CD1c-positive myeloid dendritic cell (primary cell): Measurements from ENCODE around the gene VAV2.

Experiments used
- DNase-seq: peaks from one replicate; pipeline ENCODE4 v3.0.0-alpha.2; 2016; ENCODE audit errors: extremely low spot score

Gene VAV2

GRCh38 chr9:133951265-133951664 lies 40.9 kb downstream of the VAV2 start:
- no peak for DNase-seq

GRCh38 chr9:133950629-133951111 lies 41.5 kb downstream of the VAV2 start:
- DNase-seq, result no peak

DNA sequence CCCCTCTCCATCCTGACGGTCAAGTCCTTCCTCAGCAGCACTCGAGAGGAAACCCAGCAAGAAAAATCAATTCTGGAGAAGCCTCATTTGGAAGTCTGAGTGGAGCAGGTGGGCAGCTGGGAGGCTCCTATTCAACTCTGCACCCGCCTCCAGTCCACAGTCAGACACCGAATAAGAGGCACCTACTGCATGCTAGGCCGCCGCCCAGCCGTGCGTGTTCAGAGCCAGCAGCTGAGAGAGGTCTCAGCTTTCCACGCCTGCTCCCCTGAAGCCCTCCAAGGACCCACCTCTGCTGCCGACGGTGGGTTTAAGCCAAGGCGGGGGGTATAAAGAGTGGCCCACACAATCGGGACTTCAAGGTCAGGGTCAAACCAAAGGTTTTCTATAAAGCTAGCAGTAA lies 41.9 kb downstream of the VAV2 start:
- no peak for DNase-seq

DNA sequence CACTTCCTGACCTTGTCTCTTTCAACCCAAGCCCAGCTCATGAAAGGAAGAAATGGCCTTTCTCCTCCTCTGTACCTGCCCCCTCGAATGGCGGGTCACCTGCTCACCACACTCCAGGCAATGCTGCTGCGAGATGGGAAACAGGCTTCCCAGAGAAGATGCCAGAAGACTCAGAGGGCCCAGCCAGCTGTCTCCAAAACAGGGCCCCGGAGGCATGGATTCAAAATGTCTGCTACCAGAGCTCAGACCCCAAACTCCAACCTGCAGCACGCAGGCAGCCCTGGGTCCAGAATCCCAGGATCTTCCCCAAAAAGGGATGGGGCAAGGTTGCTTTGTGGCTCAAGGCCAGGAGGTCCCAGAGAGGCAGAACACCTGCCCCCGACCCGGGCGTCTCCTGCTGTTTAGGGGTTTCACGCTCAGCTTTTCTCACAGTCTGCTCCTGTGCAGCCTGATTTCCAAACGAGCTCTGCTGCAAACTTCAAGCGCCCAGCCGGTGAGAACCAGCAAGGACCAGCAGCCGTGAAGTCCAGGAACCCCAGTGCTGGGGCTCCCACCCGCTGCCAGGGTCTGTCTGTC lies 42.5 kb downstream of the VAV2 start:
- DNase-seq, result no peak

DNA sequence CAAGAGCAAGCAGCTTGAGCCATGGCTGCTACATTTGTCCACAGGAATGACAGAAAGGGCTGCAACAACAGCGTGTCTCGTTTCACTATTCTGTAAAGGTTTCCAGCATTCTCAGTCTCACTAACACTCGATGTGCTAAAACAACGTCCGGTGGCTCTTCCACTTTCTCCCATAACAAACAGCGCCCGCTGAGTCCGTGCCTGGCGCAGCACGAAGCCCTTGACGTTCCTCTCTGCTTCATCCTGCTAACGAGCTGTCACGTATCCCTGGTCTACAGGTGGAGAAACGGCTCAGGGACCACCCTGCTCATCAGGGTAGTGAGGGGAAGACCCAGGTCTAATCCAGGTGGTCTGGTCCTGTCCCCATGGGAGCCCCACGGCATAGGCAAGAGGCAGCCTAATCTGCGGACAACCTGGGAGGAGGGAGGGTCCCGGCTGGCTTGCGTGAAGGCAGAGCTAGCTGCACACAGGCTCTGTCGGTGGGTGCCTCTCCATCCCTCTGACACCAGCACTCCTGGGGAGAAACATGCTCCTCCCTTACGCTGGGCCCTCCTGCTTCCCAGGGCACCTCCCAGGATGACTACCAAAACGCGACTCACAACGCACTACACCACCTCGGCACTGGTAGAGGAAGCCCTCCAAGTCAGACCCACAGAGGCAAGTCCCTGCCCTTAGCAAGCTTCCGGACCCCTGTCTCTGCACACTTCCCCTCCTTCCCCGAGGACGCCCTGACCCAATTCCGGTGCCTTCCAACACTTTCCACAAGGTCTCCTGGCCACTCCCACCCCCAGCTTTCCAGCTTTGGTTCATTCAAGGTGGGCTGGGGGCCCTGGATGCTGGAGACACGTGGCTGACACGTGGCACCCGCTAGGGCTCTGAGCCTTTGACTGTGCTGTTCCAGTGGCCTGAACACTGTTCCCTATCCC lies 43.3 kb downstream of the VAV2 start:
- DNase-seq, result no peak

DNA sequence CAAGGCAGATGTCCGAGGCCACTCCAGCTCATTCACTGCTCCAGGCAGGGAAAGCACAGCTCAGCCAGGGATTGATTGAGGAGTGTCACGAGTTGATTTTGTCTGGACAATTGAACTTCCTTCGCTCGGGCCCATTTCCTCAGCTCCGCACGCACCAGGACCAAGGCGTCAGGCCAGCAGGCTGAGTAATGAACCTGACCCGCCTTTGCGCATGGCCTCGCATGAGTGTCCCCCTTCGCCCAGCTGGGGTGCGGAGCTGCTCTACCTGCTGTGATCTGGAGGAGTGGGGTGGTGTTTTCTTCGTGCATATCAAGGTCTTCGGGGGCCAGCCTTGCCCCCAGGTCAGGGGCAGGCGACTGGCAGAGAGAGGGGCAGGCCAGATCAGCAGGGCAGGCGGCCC lies 44.0 kb downstream of the VAV2 start:
- no peak for DNase-seq

DNA sequence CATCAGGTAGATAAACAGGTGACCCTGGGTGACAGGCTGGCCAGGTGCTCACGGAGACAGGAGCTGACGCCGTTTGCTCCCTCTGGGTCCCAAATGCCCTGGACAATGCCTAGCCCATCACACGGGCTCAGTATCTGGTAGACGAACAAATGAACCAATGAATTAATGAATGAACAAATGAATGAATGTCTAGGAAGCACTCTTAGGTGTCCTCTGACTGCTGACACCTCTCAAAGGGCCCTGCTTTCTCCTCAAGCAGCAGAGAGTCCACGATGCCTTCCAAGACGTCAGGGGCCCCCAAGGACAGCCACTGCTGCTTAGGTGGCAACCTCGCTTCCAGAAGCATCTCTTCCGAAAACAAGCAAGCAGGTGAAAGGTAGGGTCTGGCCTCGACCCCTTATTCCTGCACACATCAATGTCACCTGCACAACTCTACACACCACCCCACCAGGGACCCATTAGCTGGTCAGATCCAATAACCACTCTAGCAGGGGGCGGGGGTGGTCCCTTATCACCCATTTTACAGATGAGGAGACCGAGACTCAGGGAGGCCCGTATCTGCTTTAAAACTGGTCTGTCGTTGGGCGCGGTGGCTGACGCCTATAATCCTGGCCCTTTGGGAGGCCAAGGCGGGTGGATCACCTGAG lies 45.2 kb downstream of the VAV2 start:
- no peak for DNase-seq

DNA sequence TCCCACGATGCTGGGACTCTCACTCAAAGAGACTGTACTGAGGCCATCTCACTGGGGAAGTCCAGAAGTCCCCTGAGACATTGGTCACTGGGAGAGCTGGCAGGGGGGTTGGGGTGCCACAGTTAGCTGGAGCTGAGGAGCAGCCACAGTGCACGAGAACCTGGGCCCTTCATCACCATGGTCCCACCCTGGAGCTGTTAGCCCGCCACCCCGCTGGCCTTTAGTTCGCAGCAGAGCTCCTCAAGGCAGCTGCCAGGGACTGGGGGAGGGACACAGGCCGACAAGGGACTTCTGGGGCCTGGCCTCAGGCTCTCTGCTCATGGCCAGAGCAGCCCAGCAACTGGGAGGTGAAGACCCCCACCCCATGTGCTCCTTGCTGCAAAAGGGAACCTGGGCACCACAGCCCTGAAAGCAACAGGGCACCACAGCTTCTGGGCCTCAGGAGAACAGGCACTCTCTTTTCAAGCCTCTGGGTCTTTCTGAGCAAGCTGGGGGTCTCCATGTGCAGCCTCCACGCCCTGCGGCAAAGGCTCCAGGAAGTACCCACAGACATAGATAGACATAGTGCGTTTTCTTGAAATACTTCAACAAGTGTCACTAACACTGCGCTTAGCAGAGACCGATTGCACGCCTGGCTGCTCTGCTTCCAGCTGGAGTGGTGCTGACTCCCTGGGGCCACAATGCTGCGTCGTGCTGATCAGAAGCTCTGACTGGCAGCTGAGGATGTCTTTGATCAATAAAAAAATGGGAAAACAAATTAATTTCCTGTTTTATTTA lies 46.0 kb downstream of the VAV2 start:
- no peak for DNase-seq

DNA sequence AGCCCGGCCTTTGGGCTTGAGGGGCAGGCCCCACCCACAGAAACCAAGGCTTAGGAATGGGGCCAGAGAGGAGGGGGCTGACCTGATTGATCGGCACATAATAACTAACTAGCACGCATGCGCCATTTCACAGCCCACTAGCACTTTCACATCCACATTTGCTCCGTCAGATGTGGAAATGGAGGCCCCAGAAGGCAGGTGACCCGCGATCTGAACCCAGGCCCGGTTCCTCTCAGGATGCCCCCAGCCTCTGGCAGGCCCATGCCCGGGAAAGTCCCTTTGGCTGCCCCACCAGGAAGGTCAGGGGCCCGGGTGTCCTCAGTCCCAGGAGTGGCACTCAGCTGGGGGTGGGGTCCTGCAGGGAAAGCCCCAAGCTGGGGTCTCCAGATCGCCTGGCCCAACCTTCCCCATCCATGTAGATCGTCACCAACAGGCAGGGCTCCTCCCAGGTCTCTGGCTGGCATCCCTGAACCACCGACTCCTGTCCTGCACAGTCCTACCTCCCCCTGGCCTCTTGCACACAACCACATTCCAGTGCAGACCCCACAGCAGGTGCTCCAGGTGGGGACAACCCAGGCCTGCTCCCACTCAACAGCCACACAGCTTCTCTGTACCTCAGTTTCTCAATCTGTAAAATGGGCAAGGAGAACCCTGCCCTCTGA lies 46.7 kb downstream of the VAV2 start:
- DNase-seq, result peak; percentile 84

- DNase-seq, result peak; percentile 37
Observed at GRCh38 chr9:133944746-133945135, 47.4 kb downstream of the VAV2 start.

GRCh38 chr9:133943781-133944745 lies 48.1 kb downstream of the VAV2 start:
- no peak for DNase-seq

DNA sequence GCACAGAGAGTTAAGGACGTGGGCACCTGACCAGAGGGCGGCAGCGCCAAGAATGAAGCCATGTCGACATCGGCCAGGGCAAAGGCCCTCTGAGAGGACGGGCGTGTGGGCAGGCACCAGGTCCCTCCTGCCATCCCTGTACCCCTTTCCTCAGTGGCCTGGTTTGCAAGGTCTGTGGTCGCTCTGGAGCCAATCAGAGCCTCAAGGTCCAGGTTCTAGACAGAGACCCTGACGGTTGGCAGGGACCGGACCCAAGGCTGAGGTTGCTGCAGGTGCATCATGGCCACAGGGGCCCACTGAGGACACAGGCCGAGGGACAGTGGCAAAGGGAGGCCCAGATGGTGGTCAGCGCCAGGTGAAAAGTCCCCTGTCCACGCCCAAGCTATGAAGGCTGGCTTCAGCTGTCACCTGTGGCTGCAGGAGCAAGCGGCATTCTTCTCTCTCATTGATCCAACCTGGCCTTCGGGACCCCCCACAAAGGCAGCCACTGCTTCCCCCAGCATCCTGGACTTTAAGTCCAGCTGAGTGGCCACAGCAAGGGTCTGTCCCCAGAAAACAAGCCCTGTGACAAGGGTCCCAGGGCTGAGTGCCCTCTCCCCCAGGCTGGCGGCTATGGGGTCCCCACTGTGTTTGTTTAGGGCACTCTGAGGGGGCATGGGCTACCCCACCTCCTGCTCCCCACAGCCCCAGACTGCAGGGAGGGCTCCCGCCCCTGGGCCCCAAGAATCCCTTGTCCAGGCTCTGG lies 48.9 kb downstream of the VAV2 start:
- DNase-seq, result no peak

DNA sequence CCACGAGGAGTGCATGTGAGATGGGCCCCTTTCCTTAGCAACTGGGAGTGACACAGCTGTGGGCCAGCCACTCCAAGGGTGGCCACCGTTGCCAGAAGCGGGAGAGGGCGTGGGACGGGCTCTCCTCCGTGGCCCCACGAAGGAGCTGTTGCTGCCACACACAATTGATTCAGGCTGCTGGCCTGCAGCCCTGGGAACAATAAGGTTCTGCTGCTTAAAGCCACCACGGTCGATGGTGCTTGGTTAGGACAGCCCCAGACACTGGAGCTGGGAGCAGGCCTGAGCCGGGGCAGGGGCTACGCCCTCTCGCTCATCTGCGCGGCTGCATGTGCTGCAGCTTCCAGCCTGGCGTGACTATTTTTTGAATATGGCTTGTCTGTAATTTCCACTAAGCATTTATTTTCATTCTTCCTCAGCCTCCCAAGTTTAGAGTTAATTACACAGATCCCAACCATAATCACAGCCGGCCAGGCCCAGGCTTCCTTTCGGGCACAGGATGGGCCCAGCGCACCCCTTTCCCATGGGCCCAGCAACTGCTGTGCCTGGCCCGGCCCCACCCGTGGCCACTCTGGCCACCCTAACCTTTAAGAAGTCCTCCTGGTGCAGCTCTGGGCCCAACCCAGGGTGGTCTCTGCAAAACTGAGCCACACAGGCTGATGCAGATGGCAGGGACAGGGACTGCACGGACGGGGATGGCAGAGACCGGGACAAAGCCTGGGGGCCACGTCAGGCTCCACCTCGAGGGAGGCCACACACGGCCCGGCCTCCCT lies 49.7 kb downstream of the VAV2 start:
- DNase-seq, result no peak

- DNase-seq, result no peak
Observed at GRCh38 chr9:133939845-133940244, 52.3 kb downstream of the VAV2 start.

DNA sequence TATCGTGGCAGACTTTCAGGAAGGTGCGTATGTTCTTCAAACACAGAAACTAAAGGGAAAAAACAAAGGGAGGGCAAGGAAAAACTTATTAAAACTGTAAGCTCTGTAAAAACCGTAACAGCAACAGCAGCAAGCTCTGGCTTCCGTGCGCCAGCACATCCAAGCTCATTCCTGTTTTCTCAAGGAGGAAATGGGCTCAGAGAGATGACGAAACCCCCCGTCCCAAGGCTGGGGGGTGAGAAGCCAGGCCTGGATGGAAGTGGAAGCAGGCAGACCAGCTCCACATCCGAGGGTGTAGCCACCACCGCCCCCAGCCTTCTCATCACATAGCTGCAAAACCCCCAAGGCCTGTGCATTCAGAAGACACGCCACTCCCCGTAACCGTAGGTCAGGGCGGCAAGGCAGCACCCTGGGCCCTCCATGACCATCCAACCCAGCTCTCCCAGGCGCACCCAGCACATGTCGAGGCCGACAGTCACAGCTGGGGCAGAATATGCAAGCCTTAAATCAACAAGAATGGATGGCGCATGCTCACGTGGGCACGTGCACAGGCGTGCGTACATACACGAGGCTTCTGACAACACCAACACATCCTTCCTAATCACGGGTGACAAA lies 52.8 kb downstream of the VAV2 start:
- DNase-seq, result peak; percentile 41

- no peak for DNase-seq
Observed at GRCh38 chr9:133938753-133939152, 53.4 kb downstream of the VAV2 start.

DNA sequence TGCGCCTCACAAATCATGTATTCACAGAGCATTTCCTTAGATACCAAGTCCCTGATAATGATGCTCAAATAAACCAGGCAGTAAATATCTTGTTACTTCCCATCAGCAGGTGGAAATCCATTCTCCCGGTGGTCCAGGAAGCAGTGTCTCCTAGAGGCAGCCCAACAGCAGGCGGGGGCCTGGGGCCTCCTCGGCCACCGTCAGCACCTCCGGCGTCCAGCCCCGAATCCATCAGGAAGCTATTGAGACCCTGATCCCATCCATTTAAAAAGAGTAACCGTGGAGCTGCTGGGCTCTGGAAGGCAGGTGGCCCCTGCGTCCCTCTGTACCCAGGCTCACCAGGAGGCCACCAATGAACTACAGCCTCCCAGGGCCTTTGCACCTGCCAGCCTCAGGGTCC lies 54.0 kb downstream of the VAV2 start:
- DNase-seq, result no peak

DNA sequence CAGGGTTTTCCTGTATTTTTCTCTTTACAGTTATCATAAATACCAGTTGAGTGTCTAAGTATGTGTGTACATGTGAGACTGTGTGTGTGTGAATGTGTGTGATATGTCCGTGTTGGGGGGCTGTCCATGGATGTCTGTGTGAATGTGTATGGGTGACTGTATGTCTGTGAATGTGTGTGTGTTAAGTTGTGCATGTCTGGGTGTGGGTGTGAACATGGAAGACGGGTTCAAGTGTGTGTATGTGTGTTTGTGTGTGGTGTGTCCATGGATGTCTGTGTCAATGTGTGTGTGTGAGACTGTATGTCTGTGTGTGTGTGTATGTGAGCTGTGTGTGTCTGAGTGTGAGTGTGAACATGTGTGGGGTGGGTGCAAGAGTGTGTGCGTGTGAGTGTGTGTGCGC lies 55.0 kb downstream of the VAV2 start:
- DNase-seq, result no peak
